ENCODE results near the gene TMEM26. TPM values are rescaled to one million over a fixed set of nuclear protein-coding genes. Genes with fewer than 3 reads are reported as not detected.

TMEM26 gene
- 0.17 TPM for polyA plus RNA-seq (2013, experiment 1 of 2)
- polyA plus RNA-seq (2013, experiment 2 of 2) = 0.04 TPM

GRCh38 chr10:61452655-61453641, at the start of gene TMEM26:
Gene TMEM26, minus strand, starts transcription at chr10:61453381. Its CDS starts 300 bp downstream, at chr10:61453081.
- Histone ChIP-seq H3K18ac (ENCODE audit: low read length) (no peak within 1 kb of the TSS), H3K9ac (ENCODE audit: low read length) (peak within 1 kb of the TSS; percentile 60), H3K4ac (ENCODE audit: low read depth, low read length) (no peak within 1 kb of the TSS), H3K23ac (ENCODE audit: low read length) (peak within 1 kb of the TSS; percentile 91), H4K5ac (ENCODE audit: low read length) (no peak within 1 kb of the TSS), H3K79me2 (ENCODE audit: control insufficient read depth, insufficient read depth, low read length) (no peaks in the 10 kb centered on the region), H3K79me1 (ENCODE audit: low read length) (no peaks in the 10 kb centered on the region), H3K36me3 (ENCODE audit: control insufficient read depth, insufficient read depth, low read length) (no peaks in the 10 kb centered on the region), H2BK120ac (ENCODE audit: low read depth, low read length) (no peak within 1 kb of the TSS), H3K27me3 (ENCODE audit: insufficient read depth, low read length, poor library complexity) (no peaks in the 10 kb centered on the region), H3K56ac (ENCODE audit: low read length) (peak within 1 kb of the TSS; percentile 76), H3K4me3 (ENCODE audit: low read length) (peak within 1 kb of the TSS; percentile 60), H2BK15ac (replicated peaks; ENCODE audit: low read depth) (no peak within 1 kb of the TSS), H2BK5ac (ENCODE audit: low read length) (no peak within 1 kb of the TSS), H2AK5ac (ENCODE audit: low read length) (no peak within 1 kb of the TSS), H3K4me2 (ENCODE audit: low read length) (peak within 1 kb of the TSS; percentile 97), H4K8ac (ENCODE audit: low read depth, low read length) (no peak within 1 kb of the TSS), H3K4me1 (ENCODE audit: control insufficient read depth, low read depth, low read length) (no peaks in the 10 kb centered on the region), H3K27ac (ENCODE audit: low read depth, low read length) (no peak within 1 kb of the TSS)
- WGBS (ENCODE audit: extremely low coverage, insufficient coverage, low lambda C conversion rate) = no CpG with 5 or more reads among the region's 58 CpGs
- DNase-seq = peak; percentile 72

- Histone ChIP-seq H3K4ac (ENCODE audit: low read depth, low read length) (no peak overlapping the region), H2BK5ac (ENCODE audit: low read length) (no peak overlapping the region), H3K36me3 (ENCODE audit: control insufficient read depth, insufficient read depth, low read length) (no peaks in the 10 kb centered on the region), H3K27ac (ENCODE audit: low read depth, low read length) (no peak overlapping the region), H2BK15ac (replicated peaks; ENCODE audit: low read depth) (no peak overlapping the region), H3K9ac (ENCODE audit: low read length) (no peak overlapping the region), H3K56ac (ENCODE audit: low read length) (no peak overlapping the region), H4K5ac (ENCODE audit: low read length) (no peak overlapping the region), H3K4me2 (ENCODE audit: low read length) (no peak overlapping the region), H3K79me1 (ENCODE audit: low read length) (no peaks in the 10 kb centered on the region), H3K4me1 (ENCODE audit: control insufficient read depth, low read depth, low read length) (no peaks in the 10 kb centered on the region), H3K79me2 (ENCODE audit: control insufficient read depth, insufficient read depth, low read length) (no peaks in the 10 kb centered on the region), H3K23ac (ENCODE audit: low read length) (no peak overlapping the region), H4K8ac (ENCODE audit: low read depth, low read length) (no peak overlapping the region), H2AK5ac (ENCODE audit: low read length) (no peak overlapping the region), H2BK120ac (ENCODE audit: low read depth, low read length) (no peak overlapping the region), H3K27me3 (ENCODE audit: insufficient read depth, low read length, poor library complexity) (no peaks in the 10 kb centered on the region), H3K18ac (ENCODE audit: low read length) (no peak overlapping the region), H3K4me3 (ENCODE audit: low read length) (no peak overlapping the region)
- DNase-seq = no peak
These were observed 47.3 kb upstream of the TMEM26 start for GRCh38 chr10:61500460-61500859.

- Histone ChIP-seq H3K56ac (ENCODE audit: low read length) (no peak overlapping the region), H3K23ac (ENCODE audit: low read length) (no peak overlapping the region), H2AK5ac (ENCODE audit: low read length) (no peak overlapping the region), H3K27ac (ENCODE audit: low read depth, low read length) (no peak overlapping the region), H3K79me1 (ENCODE audit: low read length) (no peaks in the 10 kb centered on the region), H3K4me3 (ENCODE audit: low read length) (no peak overlapping the region), H3K4ac (ENCODE audit: low read depth, low read length) (no peak overlapping the region), H3K4me1 (ENCODE audit: control insufficient read depth, low read depth, low read length) (no peaks in the 10 kb centered on the region), H3K79me2 (ENCODE audit: control insufficient read depth, insufficient read depth, low read length) (no peaks in the 10 kb centered on the region), H4K8ac (ENCODE audit: low read depth, low read length) (no peak overlapping the region), H4K5ac (ENCODE audit: low read length) (no peak overlapping the region), H3K36me3 (ENCODE audit: control insufficient read depth, insufficient read depth, low read length) (no peaks in the 10 kb centered on the region), H3K4me2 (ENCODE audit: low read length) (no peak overlapping the region), H3K9ac (ENCODE audit: low read length) (no peak overlapping the region), H2BK5ac (ENCODE audit: low read length) (no peak overlapping the region), H3K27me3 (ENCODE audit: insufficient read depth, low read length, poor library complexity) (no peaks in the 10 kb centered on the region), H2BK120ac (ENCODE audit: low read depth, low read length) (no peak overlapping the region), H3K18ac (ENCODE audit: low read length) (no peak overlapping the region), H2BK15ac (replicated peaks; ENCODE audit: low read depth) (no peak overlapping the region)
- no peak for DNase-seq
- no CpG with 5 or more reads among the region's 2 CpGs for whole genome bisulfite sequencing (ENCODE audit: extremely low coverage, insufficient coverage, low lambda C conversion rate)
These were observed 39.3 kb upstream of the TMEM26 start for GRCh38 chr10:61492364-61492995.

- Histone ChIP-seq H3K27ac (ENCODE audit: low read depth, low read length) (no peak overlapping the region), H3K4ac (ENCODE audit: low read depth, low read length) (no peak overlapping the region), H3K36me3 (ENCODE audit: control insufficient read depth, insufficient read depth, low read length) (no peaks in the 10 kb centered on the region), H2BK120ac (ENCODE audit: low read depth, low read length) (no peak overlapping the region), H3K4me2 (ENCODE audit: low read length) (no peak overlapping the region), H3K4me3 (ENCODE audit: low read length) (no peak overlapping the region), H2BK15ac (replicated peaks; ENCODE audit: low read depth) (no peak overlapping the region), H3K18ac (ENCODE audit: low read length) (no peak overlapping the region), H3K79me1 (ENCODE audit: low read length) (no peaks in the 10 kb centered on the region), H3K27me3 (ENCODE audit: insufficient read depth, low read length, poor library complexity) (no peaks in the 10 kb centered on the region), H2BK5ac (ENCODE audit: low read length) (no peak overlapping the region), H3K23ac (ENCODE audit: low read length) (no peak overlapping the region), H3K79me2 (ENCODE audit: control insufficient read depth, insufficient read depth, low read length) (no peaks in the 10 kb centered on the region), H4K5ac (ENCODE audit: low read length) (no peak overlapping the region), H3K56ac (ENCODE audit: low read length) (no peak overlapping the region), H4K8ac (ENCODE audit: low read depth, low read length) (no peak overlapping the region), H3K4me1 (ENCODE audit: control insufficient read depth, low read depth, low read length) (no peaks in the 10 kb centered on the region), H2AK5ac (ENCODE audit: low read length) (no peak overlapping the region), H3K9ac (ENCODE audit: low read length) (no peak overlapping the region)
- no CpG with 5 or more reads among the region's 5 CpGs for WGBS (ENCODE audit: extremely low coverage, insufficient coverage, low lambda C conversion rate)
- DNase-seq = no peak
These were observed 34.3 kb upstream of the TMEM26 start for GRCh38 chr10:61487506-61487905.

- no peak overlapping the region for H2BK120ac ChIP-seq (ENCODE audit: low read depth, low read length)
- no peak overlapping the region for H3K4ac ChIP-seq (ENCODE audit: low read depth, low read length)
- no peaks in the 10 kb centered on the region for H3K79me2 ChIP-seq (ENCODE audit: control insufficient read depth, insufficient read depth, low read length)
- no peak overlapping the region for H3K23ac ChIP-seq (ENCODE audit: low read length)
- no peaks in the 10 kb centered on the region for H3K36me3 ChIP-seq (ENCODE audit: control insufficient read depth, insufficient read depth, low read length)
- H3K4me3 ChIP-seq (ENCODE audit: low read length) = no peak overlapping the region
- H3K4me1 ChIP-seq (ENCODE audit: control insufficient read depth, low read depth, low read length) = no peaks in the 10 kb centered on the region
- H2BK15ac ChIP-seq (replicated peaks; ENCODE audit: low read depth) = no peak overlapping the region
- no peaks in the 10 kb centered on the region for H3K27me3 ChIP-seq (ENCODE audit: insufficient read depth, low read length, poor library complexity)
- WGBS (ENCODE audit: extremely low coverage, insufficient coverage, low lambda C conversion rate) = no CpG with 5 or more reads among the region's 2 CpGs
- no peak overlapping the region for H3K18ac ChIP-seq (ENCODE audit: low read length)
- no peak overlapping the region for H3K27ac ChIP-seq (ENCODE audit: low read depth, low read length)
- no peak overlapping the region for H3K4me2 ChIP-seq (ENCODE audit: low read length)
- H2BK5ac ChIP-seq (ENCODE audit: low read length) = no peak overlapping the region
- no peak overlapping the region for H3K9ac ChIP-seq (ENCODE audit: low read length)
- H4K8ac ChIP-seq (ENCODE audit: low read depth, low read length) = no peak overlapping the region
- no peak overlapping the region for H2AK5ac ChIP-seq (ENCODE audit: low read length)
- H3K56ac ChIP-seq (ENCODE audit: low read length) = no peak overlapping the region
- no peak for DNase-seq
- no peaks in the 10 kb centered on the region for H3K79me1 ChIP-seq (ENCODE audit: low read length)
- no peak overlapping the region for H4K5ac ChIP-seq (ENCODE audit: low read length)
These were observed 33.7 kb upstream of the TMEM26 start for GRCh38 chr10:61486738-61487396.

Measured in mesendoderm (in vitro differentiated cells).